ENCODE results near the gene KIFC3. TPM values are rescaled to one million over a fixed set of nuclear protein-coding genes. Genes with fewer than 3 reads are reported as not detected.
A peak's percentile ranks its signal among the peaks of the same experiment; 100 is the strongest.

KIFC3 gene
- total and polyA plus RNA-seq, 8 donors, result 41.4 to 96.8 (median 60.0) TPM

DNA sequence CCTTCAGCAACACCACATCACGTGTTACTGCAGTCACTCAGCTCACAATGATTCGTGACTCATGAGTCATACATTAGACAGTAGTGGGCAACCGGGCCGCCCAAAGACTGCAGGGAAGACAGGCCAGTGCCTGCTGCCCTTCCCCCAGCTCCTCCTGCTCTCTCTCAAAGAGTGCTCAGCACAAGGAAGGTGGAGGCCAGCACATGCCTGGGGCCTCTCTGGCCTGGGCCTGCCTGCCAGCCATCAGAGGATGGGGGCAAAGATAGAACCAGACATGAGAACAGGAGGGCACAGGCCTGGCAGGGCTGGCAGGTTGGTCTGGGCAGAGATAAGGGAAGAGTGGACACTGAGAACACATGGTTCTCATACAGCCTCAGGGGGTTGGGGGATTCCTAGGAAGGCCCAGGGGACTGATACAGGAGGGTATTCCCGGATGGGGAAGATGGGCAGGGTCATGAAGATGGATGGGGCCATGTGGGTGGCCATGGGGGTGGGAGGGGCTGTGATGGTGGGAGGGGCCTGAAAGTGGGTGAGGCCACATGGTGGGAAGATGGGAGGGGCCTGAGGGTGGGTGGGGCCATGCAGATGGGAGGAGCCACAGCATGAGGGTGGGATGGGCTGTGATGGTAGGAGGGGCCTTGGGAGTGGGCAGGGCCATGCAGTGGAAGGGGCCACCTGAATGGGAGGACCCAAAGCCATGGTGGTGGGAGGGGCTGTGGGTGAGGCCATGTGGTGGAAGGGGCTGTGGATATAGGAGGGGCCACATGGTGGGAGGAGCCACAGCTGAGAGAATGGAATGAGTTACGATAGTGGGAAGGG is 37.7 kb downstream of the KIFC3 start:
- TF ChIP-seq CTCF (IDR thresholded peaks at IDR 0.05), result no peak
- Histone ChIP-seq H3K27me3 (no peaks in the 10 kb centered on the region), H3K36me3 (peaks cover 0 to 93% of the 10 kb centered on the region in 2 donors), H3K4me3 (no peak overlapping the region), H3K4me1 (peaks cover 0 to 8% of the 10 kb centered on the region in 2 donors), H3K27ac (peak overlapping the region in 1 of 2 donors; percentile 41), H3K9me3 (no peaks in the 10 kb centered on the region)
- intact Hi-C loops (cut with DNase I), result no loop called here
- peak; percentile 69 for ATAC-seq
- DNase-seq, result peak in 2 of 4 donors; percentile 77 to 83

DNA sequence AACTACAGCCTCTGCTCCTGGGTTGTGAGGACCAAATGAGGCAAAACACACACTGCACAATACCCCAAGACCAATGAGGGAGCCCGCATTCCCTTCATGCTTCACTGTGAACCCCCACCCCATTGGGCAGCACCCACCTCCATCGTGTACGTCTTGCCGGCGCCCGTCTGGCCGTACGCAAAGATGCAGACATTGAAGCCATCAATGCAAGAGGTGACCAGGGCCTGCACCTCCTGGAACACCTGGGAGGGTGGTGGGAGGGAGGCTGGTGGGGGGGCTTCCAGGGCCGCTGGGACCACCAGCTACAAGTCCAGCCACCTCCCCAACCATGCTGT is 38.3 kb downstream of the KIFC3 start:
- no peak for ATAC-seq
- Histone ChIP-seq H3K36me3 (peaks cover 0 to 93% of the 10 kb centered on the region in 2 donors), H3K9me3 (no peaks in the 10 kb centered on the region), H3K27me3 (no peaks in the 10 kb centered on the region), H3K4me1 (peaks cover 0 to 8% of the 10 kb centered on the region in 2 donors), H3K4me3 (no peak overlapping the region), H3K27ac (peak overlapping the region in 1 of 2 donors; percentile 41)
- intact Hi-C loops (cut with DNase I), result no loop called here
- DNase-seq, result peak in 1 of 4 donors; percentile 70
- no peak for TF ChIP-seq CTCF (IDR thresholded peaks at IDR 0.05)

DNA sequence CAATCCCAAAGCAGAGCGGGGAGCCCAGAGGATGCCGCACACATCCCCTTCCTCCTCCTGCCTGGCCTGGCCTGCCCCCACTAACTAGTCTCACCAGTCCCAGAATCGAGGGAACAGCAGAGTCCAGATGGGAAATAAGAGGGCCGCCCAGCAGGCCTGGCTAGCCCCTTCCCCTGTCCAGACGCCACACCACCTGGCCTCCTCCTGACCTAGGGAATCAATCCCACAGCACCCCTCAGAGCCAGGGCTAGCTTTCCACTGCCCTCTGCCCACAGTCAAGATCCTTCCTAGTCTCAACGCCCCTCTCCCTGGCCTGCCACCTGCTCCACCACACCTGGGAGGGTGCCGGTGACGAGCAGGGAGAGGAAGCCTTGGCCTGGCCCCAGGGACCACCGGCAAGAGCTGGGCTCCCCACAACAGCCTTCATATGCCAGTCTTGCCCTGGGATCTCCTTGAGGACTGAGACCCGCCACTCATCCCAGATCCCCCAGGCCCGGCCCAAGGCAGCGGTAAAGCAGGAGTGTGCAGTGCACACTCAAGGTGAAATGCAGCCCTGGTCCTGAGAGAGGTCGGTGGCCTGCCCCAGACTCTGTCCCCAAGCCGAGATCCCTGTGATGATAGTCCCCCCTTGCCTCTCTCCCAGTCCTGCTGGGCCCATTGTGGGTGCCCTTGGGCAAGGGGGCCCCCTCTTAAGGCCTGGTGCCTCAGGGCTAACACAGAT is 38.8 kb downstream of the KIFC3 start:
- H3K4me3 ChIP-seq, result no peak overlapping the region
- ATAC-seq (no peak), DNase-seq (peak in 1 of 4 donors; percentile 62)
- peaks cover 0 to 8% of the 10 kb centered on the region in 2 donors for H3K4me1 ChIP-seq
- intact Hi-C loops (cut with DNase I), result no loop called here
- no peak for TF ChIP-seq CTCF (IDR thresholded peaks at IDR 0.05)
- H3K27ac ChIP-seq, result no peak overlapping the region
- no peaks in the 10 kb centered on the region for H3K9me3 ChIP-seq
- no peaks in the 10 kb centered on the region for H3K27me3 ChIP-seq
- H3K36me3 ChIP-seq, result peaks cover 0 to 93% of the 10 kb centered on the region in 2 donors

DNA sequence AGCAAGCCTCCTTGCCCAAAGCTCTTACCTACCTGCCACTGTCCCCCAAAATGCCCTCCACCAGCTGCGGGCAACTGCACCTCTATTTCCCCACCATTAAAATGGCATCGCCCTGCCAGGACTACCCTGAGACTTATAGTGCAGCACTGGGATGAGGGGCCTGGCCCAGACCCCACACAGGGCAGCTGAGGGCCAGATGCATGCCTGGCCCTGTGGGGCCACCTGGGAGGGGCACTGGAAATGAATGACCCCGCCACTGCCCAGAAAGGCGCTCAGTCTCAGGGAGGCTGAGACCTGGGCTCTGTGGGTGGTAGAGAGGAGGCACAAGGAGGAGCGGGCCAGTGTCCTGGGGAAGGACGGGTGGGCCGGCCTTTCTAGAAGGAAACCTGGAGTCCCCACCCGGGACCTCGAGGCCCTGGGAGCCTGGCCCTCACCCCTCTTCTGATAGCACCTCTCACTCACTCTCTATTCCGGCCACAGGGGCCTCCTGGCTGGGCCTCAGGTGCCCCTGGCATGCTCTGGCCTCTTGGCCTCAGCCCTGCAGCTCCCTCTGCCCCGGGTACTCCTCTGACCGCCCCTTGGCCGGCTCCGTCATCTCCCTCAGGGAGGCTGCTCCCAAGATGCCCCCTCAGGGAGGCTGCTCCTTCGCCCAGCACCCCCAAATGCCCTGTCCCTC is 39.8 kb downstream of the KIFC3 start:
- no peak overlapping the region for H3K4me3 ChIP-seq
- intact Hi-C loops (cut with DNase I), result no loop called here
- peaks cover 0 to 95% of the 10 kb centered on the region in 2 donors for H3K36me3 ChIP-seq
- no peak for ATAC-seq
- no peaks in the 10 kb centered on the region for H3K9me3 ChIP-seq
- H3K27ac ChIP-seq, result no peak overlapping the region
- TF ChIP-seq CTCF (IDR thresholded peaks at IDR 0.05), result no peak
- H3K4me1 ChIP-seq, result peaks cover 0 to 11% of the 10 kb centered on the region in 2 donors
- peak in 1 of 4 donors; percentile 59 for DNase-seq
- no peaks in the 10 kb centered on the region for H3K27me3 ChIP-seq

GRCh38 chr16:57761957-57762356 is 40.3 kb downstream of the KIFC3 start:
- H3K36me3 ChIP-seq, result peaks cover 0 to 92% of the 10 kb centered on the region in 2 donors

More at GRCh38 chr16:57761957-57762356, 40.3 kb downstream of the KIFC3 start:
- peak in 1 of 4 donors; percentile 49 for DNase-seq
- TF ChIP-seq CTCF (IDR thresholded peaks at IDR 0.05), result no peak
- peaks cover 0 to 16% of the 10 kb centered on the region in 2 donors for H3K4me1 ChIP-seq
- no peak overlapping the region for H3K4me3 ChIP-seq
- no peak for ATAC-seq
- intact Hi-C loops (cut with DNase I), result no loop called here
- no peak overlapping the region for H3K27ac ChIP-seq
- H3K27me3 ChIP-seq, result no peaks in the 10 kb centered on the region
- no peaks in the 10 kb centered on the region for H3K9me3 ChIP-seq

Data from left lung (tissue), 10 donors.